ENCODE results near the gene SPR.
"Not testable (repeated sequence)": the region's sequence is repeated elsewhere in the genome, so short reads cannot be mapped to it uniquely, and the experiment has no call there.

Gene SPR

DNA sequence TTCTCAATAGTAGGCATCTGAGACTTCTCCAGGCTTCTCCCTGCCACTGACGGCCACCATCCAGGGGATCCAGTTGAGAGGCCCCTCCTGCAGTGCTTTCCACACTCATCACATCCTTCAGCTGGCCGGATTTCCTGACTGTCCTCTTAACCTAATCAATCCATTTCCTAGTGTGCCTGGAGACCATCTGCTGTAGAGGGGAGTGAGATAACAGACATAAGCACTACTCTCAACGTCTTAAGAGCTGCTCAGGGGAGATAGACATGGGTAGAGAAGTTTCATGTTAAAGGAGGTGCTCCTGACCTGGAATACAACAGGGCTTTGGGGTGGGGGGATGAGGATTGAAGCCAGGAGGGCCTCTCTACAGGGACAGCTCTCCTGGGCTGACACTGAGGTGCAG lies 14.2 kb downstream of the SPR start:
- H3K36me3 ChIP-seq: no peaks in the 10 kb centered on the region
- peaks cover 0 to 49% of the 10 kb centered on the region in 2 donors for H3K27me3 ChIP-seq
- no peak for DNase-seq
- no peak overlapping the region for H3K27ac ChIP-seq
- intact Hi-C loops (cut with DNase I; ENCODE audit: low total_unique reads): no loop called here
- no peaks in the 10 kb centered on the region for H3K9me3 ChIP-seq
- TF ChIP-seq, protein P1, sequence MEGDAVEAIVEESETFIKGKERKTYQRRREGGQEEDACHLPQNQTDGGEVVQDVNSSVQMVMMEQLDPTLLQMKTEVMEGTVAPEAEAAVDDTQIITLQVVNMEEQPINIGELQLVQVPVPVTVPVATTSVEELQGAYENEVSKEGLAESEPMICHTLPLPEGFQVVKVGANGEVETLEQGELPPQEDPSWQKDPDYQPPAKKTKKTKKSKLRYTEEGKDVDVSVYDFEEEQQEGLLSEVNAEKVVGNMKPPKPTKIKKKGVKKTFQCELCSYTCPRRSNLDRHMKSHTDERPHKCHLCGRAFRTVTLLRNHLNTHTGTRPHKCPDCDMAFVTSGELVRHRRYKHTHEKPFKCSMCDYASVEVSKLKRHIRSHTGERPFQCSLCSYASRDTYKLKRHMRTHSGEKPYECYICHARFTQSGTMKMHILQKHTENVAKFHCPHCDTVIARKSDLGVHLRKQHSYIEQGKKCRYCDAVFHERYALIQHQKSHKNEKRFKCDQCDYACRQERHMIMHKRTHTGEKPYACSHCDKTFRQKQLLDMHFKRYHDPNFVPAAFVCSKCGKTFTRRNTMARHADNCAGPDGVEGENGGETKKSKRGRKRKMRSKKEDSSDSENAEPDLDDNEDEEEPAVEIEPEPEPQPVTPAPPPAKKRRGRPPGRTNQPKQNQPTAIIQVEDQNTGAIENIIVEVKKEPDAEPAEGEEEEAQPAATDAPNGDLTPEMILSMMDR (IDR thresholded peaks at IDR 0.05): no peak
- no peaks in the 10 kb centered on the region for H3K4me1 ChIP-seq
- no peak overlapping the region for H3K4me3 ChIP-seq

GRCh38 chr2:72907369-72907768 lies 20.2 kb downstream of the SPR start:
- DNase-seq; intact Hi-C loops (cut with DNase I; ENCODE audit: low total_unique reads); H3K27ac ChIP-seq; H3K4me1 ChIP-seq; H3K9me3 ChIP-seq; H3K36me3 ChIP-seq; H3K4me3 ChIP-seq: not testable (repeated sequence)
- peaks cover 0 to 78% of the 10 kb centered on the region in 2 donors for H3K27me3 ChIP-seq

GRCh38 chr2:72908741-72909140 lies 21.5 kb downstream of the SPR start:
- no peak overlapping the region for H3K27ac ChIP-seq
- no peaks in the 10 kb centered on the region for H3K4me1 ChIP-seq
- H3K36me3 ChIP-seq: no peaks in the 10 kb centered on the region
- intact Hi-C loops (cut with DNase I; ENCODE audit: low total_unique reads): no loop called here
- TF ChIP-seq, protein P1 (IDR thresholded peaks at IDR 0.05): no peak
- no peak for DNase-seq
- no peaks in the 10 kb centered on the region for H3K9me3 ChIP-seq
- H3K4me3 ChIP-seq: no peak overlapping the region
- peaks cover 0 to 83% of the 10 kb centered on the region in 2 donors for H3K27me3 ChIP-seq

DNA sequence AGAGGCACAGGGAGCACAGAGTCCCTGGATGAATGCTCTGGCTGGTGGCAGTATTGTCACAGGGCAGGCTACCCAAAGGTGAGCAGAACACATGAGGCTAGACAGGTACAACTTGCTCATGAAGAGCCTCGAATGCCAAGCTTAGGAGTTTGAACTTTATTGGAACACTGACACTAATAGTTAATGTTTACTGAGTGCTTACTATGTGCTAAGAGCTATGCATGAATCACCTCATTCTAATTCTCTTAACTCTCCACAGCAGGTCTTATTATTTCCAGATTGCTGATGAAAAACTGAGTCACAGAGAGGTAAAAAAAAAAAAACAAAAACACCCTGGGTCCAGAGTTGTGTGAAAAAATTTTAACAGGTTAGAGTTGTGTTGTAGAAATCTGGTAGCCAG lies 24.0 kb downstream of the SPR start:
- Histone ChIP-seq H3K9me3 (no peaks in the 10 kb centered on the region), H3K4me1 (peaks cover 0 to 18% (median 10%) of the 10 kb centered on the region in 4 donors), H3K27me3 (peaks cover 3 to 98% of the 10 kb centered on the region in 2 donors), H3K36me3 (no peaks in the 10 kb centered on the region), H3K4me3 (no peak overlapping the region), H3K27ac (no peak overlapping the region)
- DNase-seq: no peak
- intact Hi-C loops (cut with DNase I; ENCODE audit: low total_unique reads): no loop called here
- TF ChIP-seq, protein P1 (IDR thresholded peaks at IDR 0.05): no peak

GRCh38 chr2:72913486-72914205 lies 26.4 kb downstream of the SPR start:
- Histone ChIP-seq H3K27me3 (peaks cover 3 to 99% of the 10 kb centered on the region in 2 donors), H3K36me3 (no peaks in the 10 kb centered on the region)

DNA sequence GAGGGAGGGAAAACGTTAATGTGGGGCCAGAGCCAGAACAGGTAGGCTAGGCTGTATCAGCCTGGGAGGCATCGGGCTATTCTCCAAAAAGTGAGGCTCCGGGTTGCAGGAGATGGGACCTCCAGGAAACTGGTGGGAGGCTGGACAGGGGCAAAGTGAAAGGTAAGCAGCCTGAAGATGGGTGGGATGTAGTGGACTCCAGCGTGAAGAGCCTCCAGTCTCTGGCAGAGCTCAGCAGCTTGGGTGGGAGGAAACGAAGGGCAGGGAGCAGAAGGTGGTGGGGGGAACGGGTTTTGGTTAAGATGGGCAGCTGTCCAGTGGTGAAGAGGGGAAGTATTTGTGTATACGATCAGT lies 27.0 kb downstream of the SPR start:
- H3K27ac ChIP-seq: no peak overlapping the region
- peaks cover 3 to 99% of the 10 kb centered on the region in 2 donors for H3K27me3 ChIP-seq
- intact Hi-C loops (cut with DNase I; ENCODE audit: low total_unique reads): no loop called here
- H3K4me3 ChIP-seq: no peak overlapping the region
- DNase-seq: peak in 1 of 2 donors; percentile 42
- TF ChIP-seq, protein P1 (IDR thresholded peaks at IDR 0.05): no peak
- no peaks in the 10 kb centered on the region for H3K9me3 ChIP-seq
- peaks cover 0 to 44% (median 36%) of the 10 kb centered on the region in 4 donors for H3K4me1 ChIP-seq
- H3K36me3 ChIP-seq: no peaks in the 10 kb centered on the region

More at GRCh38 chr2:72913486-72914205, 26.4 kb downstream of the SPR start:
- no peak overlapping the region for H3K27ac ChIP-seq
- H3K9me3 ChIP-seq: no peaks in the 10 kb centered on the region
- TF ChIP-seq, protein P1 (IDR thresholded peaks at IDR 0.05): no peak
- no peak overlapping the region for H3K4me3 ChIP-seq
- peaks cover 0 to 42% (median 34%) of the 10 kb centered on the region in 4 donors for H3K4me1 ChIP-seq
- intact Hi-C loops (cut with DNase I; ENCODE audit: low total_unique reads): no loop called here
- no peak for DNase-seq
